Osteoblast (primary cell): ENCODE measurements around the gene NTSR2. TPM values are rescaled to one million over a fixed set of nuclear protein-coding genes. Genes with fewer than 3 reads are reported as not detected.
A peak's percentile ranks its signal among the peaks of the same experiment; 100 is the strongest.

Source experiments
- DNase-seq: peaks from one replicate; pipeline ENCODE4 v3.0.0; 2011; ENCODE audit warnings: low spot score, mixed read lengths; ENCODE audit not compliant: insufficient read length; ENCODE audit errors: missing footprints
- H2AFZ ChIP-seq: 2 replicates; pipeline ENCODE4 v1.6.0; 2011; ENCODE audit warnings: mild to moderate bottlenecking, low read length
- H3K27ac ChIP-seq: 2 replicates; pipeline ENCODE4 v1.5.1; 2011; ENCODE audit warnings: mild to moderate bottlenecking, low read depth, low read length, moderate library complexity
- H3K27me3 ChIP-seq: 2 replicates; pipeline ENCODE4 v1.6.0; 2012; ENCODE audit warnings: mild to moderate bottlenecking, control low read depth, inconsistent platforms, low read length, moderate library complexity; ENCODE audit not compliant: insufficient read depth
- H3K36me3 ChIP-seq: 2 replicates; pipeline ENCODE4 v1.5.1; 2011; ENCODE audit warnings: mild to moderate bottlenecking, low read length, control low read depth, moderate library complexity; ENCODE audit not compliant: insufficient read depth
- H3K4me1 ChIP-seq: 2 replicates; pipeline ENCODE4 v1.5.1; 2011; ENCODE audit warnings: mild to moderate bottlenecking, low read length, control low read depth, moderate library complexity; ENCODE audit not compliant: insufficient read depth
- H3K4me2 ChIP-seq: 2 replicates; pipeline ENCODE4 v1.6.0; 2011; ENCODE audit warnings: mild to moderate bottlenecking, low read length; ENCODE audit not compliant: insufficient read depth
- H3K4me3 ChIP-seq: fragments of 200-600 bp; sonication (generic); 3 replicates; pipeline ENCODE4 v1.5.1; 2012; ENCODE audit warnings: mild to moderate bottlenecking, low read length, inconsistent platforms; ENCODE audit not compliant: insufficient read depth
- H3K79me2 ChIP-seq: 2 replicates; pipeline ENCODE4 v1.6.0; 2012; ENCODE audit warnings: mild to moderate bottlenecking, low read length, control low read depth, inconsistent platforms; ENCODE audit not compliant: insufficient read depth
- H3K9me3 ChIP-seq: 2 replicates; pipeline ENCODE4 v1.5.1; 2011; ENCODE audit warnings: low read depth, low read length, control low read depth
- H4K20me1 ChIP-seq: 2 replicates; pipeline ENCODE4 v1.6.0; 2012; ENCODE audit warnings: mild to moderate bottlenecking, low read length, control low read depth; ENCODE audit not compliant: insufficient read depth
- total RNA-seq: library from RNA; depleted of rRNA; stranded (reverse); fragments of >200 nt; gene quantifications from 2 replicates; pipeline ENCODE4 v1.2.3, GENCODE V29; 2012
- TF ChIP-seq, protein P1 (sequence below): IDR thresholded peaks from 2 replicates; pipeline ENCODE4 v1.5.1; 2011; ENCODE audit warnings: mild to moderate bottlenecking, low read depth, low read length, moderate library complexity; ENCODE audit errors: extremely low read depth

The NTSR2 gene
- total RNA-seq, 1 donor: not detected

DNA sequence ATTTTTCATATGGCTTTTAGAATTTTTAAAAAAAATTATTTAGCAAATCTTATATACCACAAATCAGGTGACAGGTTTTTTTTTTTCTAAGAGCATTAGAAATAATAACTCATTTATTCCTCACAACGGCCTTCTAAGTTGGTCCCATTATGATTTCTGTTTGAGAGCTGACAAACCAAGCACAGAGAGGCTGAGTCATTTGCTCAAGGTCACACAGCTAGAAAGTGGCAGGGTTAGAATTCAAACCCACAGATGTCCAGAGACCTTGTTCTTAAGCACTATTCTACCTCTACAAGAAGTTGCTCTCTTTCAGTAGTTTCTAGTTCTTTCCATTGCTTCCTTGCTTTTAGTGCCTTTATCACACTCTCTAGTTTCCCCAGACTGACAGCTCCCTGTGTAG is 47.6 kb upstream of the NTSR2 start:
- Histone ChIP-seq H3K27ac (no peak overlapping the region), H4K20me1 (no peaks in the 10 kb centered on the region), H2AFZ (no peak overlapping the region), H3K9me3 (no peaks in the 10 kb centered on the region), H3K4me2 (no peak overlapping the region), H3K4me1 (no peaks in the 10 kb centered on the region), H3K4me3 (no peak overlapping the region), H3K27me3 (peaks cover 43% of the 10 kb centered on the region), H3K36me3 (no peaks in the 10 kb centered on the region), H3K79me2 (no peaks in the 10 kb centered on the region)
- no peak for DNase-seq
- TF ChIP-seq, protein P1, sequence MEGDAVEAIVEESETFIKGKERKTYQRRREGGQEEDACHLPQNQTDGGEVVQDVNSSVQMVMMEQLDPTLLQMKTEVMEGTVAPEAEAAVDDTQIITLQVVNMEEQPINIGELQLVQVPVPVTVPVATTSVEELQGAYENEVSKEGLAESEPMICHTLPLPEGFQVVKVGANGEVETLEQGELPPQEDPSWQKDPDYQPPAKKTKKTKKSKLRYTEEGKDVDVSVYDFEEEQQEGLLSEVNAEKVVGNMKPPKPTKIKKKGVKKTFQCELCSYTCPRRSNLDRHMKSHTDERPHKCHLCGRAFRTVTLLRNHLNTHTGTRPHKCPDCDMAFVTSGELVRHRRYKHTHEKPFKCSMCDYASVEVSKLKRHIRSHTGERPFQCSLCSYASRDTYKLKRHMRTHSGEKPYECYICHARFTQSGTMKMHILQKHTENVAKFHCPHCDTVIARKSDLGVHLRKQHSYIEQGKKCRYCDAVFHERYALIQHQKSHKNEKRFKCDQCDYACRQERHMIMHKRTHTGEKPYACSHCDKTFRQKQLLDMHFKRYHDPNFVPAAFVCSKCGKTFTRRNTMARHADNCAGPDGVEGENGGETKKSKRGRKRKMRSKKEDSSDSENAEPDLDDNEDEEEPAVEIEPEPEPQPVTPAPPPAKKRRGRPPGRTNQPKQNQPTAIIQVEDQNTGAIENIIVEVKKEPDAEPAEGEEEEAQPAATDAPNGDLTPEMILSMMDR: no peak

DNA sequence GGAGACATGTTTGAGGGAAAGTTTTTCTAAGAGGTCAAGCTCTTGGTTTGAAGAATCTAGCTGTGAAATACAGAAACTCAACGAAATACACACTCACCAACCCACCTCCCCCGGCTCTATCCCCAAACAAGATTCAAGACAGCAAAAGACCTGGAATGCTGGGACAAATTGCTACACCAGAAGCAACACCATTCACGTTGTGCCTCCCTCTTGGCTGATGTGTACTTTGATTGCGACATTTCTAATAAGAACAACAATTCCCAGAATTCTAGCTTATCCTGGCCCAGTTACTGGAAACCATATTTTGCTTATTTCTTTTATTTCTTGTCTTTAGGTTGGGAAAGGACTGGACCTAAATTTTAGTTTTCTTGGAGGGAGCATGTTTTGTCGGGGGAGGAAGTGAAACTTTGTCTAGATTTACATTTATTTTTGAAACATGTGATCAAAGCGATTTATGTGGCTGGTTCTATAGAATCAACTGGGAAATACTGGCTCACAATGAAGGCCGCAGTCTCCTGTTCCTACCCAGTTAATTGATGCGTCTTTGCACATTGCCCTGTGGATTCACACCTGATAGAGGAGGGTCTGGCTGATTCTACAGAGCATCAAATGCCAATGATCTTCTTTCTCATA is 46.8 kb upstream of the NTSR2 start:
- Histone ChIP-seq H3K27ac (no peak overlapping the region), H3K4me3 (no peak overlapping the region), H2AFZ (peak overlapping the region; percentile 36), H3K4me2 (no peak overlapping the region), H3K27me3 (peaks cover 36% of the 10 kb centered on the region), H4K20me1 (no peaks in the 10 kb centered on the region), H3K36me3 (no peaks in the 10 kb centered on the region), H3K79me2 (no peaks in the 10 kb centered on the region), H3K9me3 (no peaks in the 10 kb centered on the region), H3K4me1 (no peaks in the 10 kb centered on the region)
- DNase-seq: peak; percentile 44
- TF ChIP-seq, protein P1: no peak

DNA sequence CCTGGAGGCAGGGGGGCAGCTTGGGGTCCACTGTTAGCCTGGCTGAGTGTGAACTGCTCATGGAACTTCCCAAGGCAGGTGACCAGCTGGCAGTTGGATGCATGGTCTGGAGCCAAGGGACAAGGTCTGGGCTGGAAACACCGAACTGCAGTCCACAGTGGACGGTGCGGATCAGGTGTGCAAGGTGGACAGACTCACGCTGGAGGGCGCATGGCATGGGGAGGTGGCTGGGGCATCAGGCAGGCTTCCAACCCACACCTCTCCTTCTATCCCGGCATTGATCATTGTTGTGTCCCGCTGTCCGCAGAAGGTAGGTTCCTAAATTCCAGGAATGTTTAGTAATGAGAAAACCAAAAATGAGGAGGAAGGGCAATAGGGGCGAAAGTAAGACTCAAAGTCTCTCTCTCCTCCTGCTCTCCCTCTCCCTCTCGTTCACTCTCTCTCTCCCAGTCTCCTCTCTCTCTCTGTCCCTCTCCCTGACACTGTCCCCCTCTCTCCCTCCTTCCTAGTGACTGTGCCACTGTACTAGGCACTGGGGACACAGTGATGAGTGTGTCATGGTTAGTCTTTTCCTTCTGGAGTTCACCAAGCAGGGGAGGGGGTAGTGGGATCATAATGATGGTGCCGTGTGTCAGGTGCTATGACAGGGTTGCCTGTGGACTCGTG is 46.1 kb upstream of the NTSR2 start:
- Histone ChIP-seq H3K27ac (no peak overlapping the region), H4K20me1 (no peaks in the 10 kb centered on the region), H3K4me1 (peaks cover 1% of the 10 kb centered on the region), H2AFZ (no peak overlapping the region), H3K36me3 (no peaks in the 10 kb centered on the region), H3K27me3 (peaks cover 31% of the 10 kb centered on the region), H3K4me2 (no peak overlapping the region), H3K79me2 (no peaks in the 10 kb centered on the region), H3K9me3 (no peaks in the 10 kb centered on the region), H3K4me3 (no peak overlapping the region)
- TF ChIP-seq, protein P1: no peak
- no peak for DNase-seq

DNA sequence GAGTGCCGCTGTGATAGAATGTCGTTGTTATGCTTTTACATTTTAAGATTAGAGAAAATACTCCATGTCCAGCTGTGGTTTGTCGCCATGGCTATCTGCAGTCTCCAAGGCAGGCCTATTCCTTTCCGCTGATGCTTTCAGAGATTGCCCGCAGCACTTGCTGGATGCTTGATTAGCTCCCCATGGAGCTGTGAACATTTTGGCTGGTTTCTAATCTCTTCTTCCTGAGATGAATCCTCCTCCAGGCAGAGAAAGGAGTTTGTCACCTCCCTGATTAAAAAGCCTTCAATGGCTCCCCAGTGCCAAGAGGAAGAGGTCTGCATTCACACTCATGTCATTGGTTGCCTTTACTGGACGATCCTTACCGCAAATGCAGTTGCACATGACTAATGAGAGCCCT is 43.8 kb upstream of the NTSR2 start:
- Histone ChIP-seq H3K4me3 (no peak overlapping the region), H3K4me2 (no peak overlapping the region), H2AFZ (no peak overlapping the region), H4K20me1 (no peaks in the 10 kb centered on the region), H3K9me3 (no peaks in the 10 kb centered on the region), H3K27me3 (peaks cover 9% of the 10 kb centered on the region), H3K36me3 (no peaks in the 10 kb centered on the region), H3K27ac (no peak overlapping the region), H3K4me1 (peaks cover 15% of the 10 kb centered on the region), H3K79me2 (no peaks in the 10 kb centered on the region)
- no peak for DNase-seq
- TF ChIP-seq, protein P1: no peak
